Upper lobe of left lung (tissue), 4 donors: ENCODE results near the gene PADI6.

ENCODE experiments used
- CTCF ChIP-seq, 6 experiments: fragments of 450-650 bp in 4 of 6; fragments of 200-600 bp in 2 of 6; sonication (generic) in 2 of 6; IDR thresholded peaks; one replicate each; pipeline ENCODE4 v1.5.1; 2016 to 2019; ENCODE audit warnings: antibody characterized with exemption in 6 of 6
- EP300 ChIP-seq, 4 donors: sonication (generic); formaldehyde crosslinking; IDR thresholded peaks; one replicate each; pipeline ENCODE4 v1.5.1; 2017; ENCODE audit warnings: antibody characterized with exemption in 4 of 4, control low read depth in 2 of 4

DNA sequence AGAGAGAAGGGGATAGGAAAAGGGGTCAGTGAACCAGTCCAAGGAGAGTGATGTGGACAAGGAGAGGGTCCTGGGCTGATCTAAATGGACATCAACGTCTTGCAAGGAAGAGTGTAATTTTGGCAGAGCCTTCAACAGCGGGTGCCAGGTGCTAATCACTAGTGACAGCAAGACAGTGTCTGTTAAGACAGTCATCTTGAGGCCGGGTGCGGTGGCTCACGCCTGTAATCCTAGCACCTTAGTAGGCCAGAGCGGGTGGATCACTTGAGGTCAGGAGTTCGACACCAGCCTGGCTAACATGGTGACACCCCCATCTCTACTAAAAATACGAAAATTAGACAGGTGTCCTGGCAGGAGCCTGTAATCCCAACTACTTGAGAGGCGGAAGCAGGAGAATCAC lies 12.2 kb upstream of the PADI6 start:
- TF ChIP-seq CTCF (IDR thresholded peaks at IDR 0.05): no peak
- TF ChIP-seq EP300 (IDR thresholded peaks at IDR 0.05): no peak
